ENCODE results near the gene CTAGE15.
"Not testable (repeated sequence)": the region's sequence is repeated elsewhere in the genome, so short reads cannot be mapped to it uniquely, and the experiment has no call there.

DNA sequence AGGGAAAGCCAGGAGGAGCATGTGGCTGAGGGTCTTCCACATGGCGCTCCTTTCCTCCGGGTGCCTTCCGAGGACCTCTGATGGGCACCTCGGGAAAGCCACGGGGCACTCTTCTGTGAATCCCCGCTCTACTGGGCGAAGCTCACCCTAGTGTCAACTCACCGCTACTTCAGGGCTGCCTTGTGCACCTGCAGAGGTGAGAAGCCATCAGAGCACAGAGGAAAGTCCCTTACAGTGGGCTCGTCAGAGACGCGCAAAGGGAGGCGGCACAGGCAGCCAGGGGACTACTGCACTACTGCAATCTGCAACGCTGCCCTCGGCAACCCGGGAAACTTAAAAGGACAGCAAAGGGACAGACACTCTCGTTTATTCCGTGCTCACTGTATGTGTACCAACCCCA, 50.5 kb downstream of the CTAGE15 start:
- not testable (repeated sequence) for TF ChIP-seq ZNF274 (IDR thresholded peaks at IDR 0.05; ENCODE audit: low read depth, low read length); SRF (IDR thresholded peaks at IDR 0.05; ENCODE audit: low read depth); TCF7L2 (IDR thresholded peaks at IDR 0.05; ENCODE audit: borderline replicate concordance, extremely low read depth, insufficient read depth, insufficient read length); POLR2A (IDR thresholded peaks at IDR 0.05; ENCODE audit: borderline replicate concordance, extremely low read depth, insufficient read depth, insufficient read length); EZH2phosphoT487 (IDR thresholded peaks at IDR 0.05; ENCODE audit: borderline replicate concordance)
- TF ChIP-seq, protein P1, sequence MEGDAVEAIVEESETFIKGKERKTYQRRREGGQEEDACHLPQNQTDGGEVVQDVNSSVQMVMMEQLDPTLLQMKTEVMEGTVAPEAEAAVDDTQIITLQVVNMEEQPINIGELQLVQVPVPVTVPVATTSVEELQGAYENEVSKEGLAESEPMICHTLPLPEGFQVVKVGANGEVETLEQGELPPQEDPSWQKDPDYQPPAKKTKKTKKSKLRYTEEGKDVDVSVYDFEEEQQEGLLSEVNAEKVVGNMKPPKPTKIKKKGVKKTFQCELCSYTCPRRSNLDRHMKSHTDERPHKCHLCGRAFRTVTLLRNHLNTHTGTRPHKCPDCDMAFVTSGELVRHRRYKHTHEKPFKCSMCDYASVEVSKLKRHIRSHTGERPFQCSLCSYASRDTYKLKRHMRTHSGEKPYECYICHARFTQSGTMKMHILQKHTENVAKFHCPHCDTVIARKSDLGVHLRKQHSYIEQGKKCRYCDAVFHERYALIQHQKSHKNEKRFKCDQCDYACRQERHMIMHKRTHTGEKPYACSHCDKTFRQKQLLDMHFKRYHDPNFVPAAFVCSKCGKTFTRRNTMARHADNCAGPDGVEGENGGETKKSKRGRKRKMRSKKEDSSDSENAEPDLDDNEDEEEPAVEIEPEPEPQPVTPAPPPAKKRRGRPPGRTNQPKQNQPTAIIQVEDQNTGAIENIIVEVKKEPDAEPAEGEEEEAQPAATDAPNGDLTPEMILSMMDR (IDR thresholded peaks at IDR 0.05 in 2 of 3, conservative IDR thresholded peaks at IDR 0.05 in 1 of 3; ENCODE audit: borderline replicate concordance in 1 of 3, insufficient read depth in 1 of 3, low read depth in 2 of 3, low read length in 2 of 3): not testable (repeated sequence)
- TF ChIP-seq, protein P2, sequence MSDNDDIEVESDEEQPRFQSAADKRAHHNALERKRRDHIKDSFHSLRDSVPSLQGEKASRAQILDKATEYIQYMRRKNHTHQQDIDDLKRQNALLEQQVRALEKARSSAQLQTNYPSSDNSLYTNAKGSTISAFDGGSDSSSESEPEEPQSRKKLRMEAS (IDR thresholded peaks at IDR 0.05): not testable (repeated sequence)

Data from HCT116 (cell line).